Right forelimb (tissue), 1 donor: ENCODE results near the gene RBM7.
A peak's percentile ranks its signal among the peaks of the same experiment; 100 is the strongest.

ENCODE experiments used
- DNase-seq: peaks from one replicate; pipeline ENCODE4 v3.0.0-alpha.2; 2018

Gene RBM7

DNA sequence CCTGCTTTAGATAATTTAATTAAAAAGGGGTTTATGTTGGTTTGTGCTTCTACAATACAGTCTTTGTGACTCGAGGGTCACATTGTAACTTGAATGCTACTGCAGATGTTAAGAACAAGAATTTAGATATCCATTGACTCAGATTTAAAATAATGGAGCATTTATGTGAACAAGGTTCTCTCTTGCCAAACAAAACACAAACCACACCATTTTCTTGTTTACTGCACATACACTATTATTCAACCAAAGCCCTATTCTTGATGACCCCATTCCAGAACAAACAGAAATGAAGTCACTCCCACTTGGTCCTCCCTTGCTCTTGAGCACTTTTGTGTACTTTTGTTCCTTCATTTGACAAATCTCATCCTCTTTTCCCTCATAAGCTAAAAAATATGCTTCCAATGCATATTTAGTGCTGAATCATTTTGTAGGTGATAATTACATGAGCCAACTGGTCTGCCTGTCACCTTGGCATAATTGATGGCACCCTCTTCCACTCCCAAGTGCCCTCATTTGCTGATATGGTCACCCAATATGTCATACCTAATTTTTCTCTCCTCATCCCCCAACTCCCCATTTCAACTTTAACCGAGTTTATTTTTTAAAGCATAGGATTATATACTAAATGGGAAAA, 3.0 kb upstream of the RBM7 start:
- DNase-seq, result no peak

DNA sequence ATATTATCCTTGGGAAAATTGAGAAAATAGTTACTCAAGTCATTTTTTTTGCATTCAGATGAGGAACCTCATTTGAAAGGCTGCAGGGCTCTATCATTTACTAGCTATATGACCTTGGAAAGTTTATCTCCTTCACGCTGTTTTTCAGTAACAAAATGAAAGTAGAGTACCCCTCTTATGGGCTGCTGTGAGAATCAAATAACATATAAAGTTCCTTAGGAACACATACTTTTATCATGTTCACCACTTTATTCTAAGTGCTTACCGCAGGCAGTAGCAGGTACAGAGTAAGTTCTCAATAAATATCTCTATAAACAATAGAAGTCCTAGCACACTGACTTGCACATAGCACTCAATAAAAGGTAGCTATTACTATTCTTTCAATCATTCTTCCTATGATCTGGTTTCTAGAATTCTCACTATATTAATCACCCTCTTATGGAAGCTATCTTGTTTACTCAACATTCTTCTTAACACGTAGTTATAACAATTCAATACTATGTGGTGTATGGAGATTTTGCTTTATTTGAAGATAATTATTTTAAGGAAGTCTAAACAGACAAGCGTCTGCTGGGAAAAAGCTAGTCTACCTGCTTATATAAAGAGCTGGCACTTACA, 2.1 kb upstream of the RBM7 start:
- no peak for DNase-seq

DNA sequence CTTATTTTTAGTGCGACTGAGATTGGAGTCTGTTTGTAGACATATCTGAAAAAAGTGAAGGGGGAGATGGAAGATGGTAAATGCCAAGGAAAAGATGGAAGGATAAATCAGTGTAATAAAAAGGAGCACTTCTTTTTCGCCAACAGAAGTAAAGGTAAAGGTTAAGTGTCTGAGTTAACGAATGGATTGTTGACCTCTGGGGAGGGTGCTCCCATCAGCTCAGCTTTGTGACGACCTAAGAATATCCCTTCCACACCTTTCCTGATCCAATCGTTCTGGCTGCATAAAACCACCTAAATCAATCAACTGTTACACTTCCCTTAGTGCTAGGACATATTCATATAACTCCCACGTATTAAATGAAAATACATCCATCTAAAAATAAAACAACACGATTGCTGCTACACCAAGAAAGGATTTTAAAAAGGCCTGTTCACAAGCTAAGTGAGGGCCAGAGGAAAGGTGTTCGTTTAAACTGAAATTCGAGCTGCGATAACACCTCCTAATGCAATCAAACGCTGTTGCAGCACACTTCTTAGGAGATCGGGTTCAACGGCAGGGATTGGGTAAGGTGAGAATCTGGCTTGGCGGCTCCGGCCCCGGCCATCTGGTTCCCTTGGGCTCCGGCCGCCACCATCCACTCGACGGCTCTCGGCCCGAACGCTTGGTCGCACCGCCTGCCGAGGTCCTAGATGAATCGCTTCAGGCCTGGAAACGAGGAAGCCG, 813 bp upstream of the RBM7 start:
- no peak for DNase-seq

DNA sequence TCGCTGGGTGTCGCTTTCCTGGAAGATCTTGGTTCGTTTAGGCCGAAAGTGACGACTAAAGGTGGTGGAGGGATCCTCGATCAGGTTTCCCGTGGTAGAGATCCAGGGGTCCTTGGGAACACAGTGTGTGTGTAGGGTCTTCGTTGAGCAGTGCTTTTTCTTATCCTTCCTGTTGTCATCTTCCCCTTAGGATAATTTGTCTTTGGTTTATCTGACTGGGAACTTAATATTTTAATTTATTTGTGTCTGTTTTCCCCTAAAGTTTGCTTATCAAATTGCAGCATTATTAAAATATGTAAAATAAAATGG, 403 bp downstream of the RBM7 start:
- no peak for DNase-seq

GRCh38 chr11:114401311-114401710, 845 bp downstream of the RBM7 start:
- DNase-seq, result no peak

DNA sequence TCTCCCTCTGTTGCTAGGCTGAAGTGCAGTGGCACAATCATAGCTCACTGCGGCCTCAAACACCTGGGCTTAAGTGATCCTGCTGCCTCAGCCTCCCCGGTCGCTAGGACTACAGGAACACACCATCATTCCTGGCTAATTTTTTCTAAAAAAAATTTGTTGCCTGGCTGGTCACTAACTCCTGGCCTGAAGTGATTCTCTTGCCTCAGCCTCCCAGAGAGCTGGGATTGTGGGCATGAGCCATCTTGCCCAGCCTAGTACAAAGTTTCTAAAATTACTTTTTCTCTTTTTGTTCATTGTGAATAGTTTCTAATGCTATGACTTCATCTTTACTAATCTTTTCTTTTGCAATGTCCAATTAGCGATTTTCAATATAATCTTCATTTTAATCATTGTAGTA, 12.5 kb downstream of the RBM7 start:
- DNase-seq, result no peak

GRCh38 chr11:114413958-114414357, 13.5 kb downstream of the RBM7 start:
- DNase-seq, result no peak

- DNase-seq, result no peak
Observed at GRCh38 chr11:114416441-114416961, 16.0 kb downstream of the RBM7 start.

DNA sequence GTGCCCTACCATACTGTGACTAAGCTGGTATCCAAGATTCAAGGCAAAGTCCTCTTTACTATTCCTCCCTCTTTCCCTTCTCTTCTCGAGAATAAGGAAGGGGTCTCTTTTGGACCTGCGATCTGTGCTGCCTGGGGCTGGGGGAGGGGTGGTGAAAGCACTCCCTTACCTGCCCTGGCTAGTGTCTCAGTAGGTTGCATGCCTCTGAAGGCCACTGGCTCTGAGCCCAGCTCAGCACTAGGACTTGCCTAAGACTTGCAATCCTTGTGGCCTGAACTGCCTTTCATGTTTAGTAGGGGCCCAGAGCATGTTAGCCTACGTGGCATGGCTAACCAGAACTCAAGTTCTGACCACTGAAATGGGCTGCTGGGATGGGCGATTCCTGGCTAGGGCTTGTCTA, 25.8 kb downstream of the RBM7 start:
- DNase-seq, result no peak

- DNase-seq, result no peak
Observed at GRCh38 chr11:114430290-114430689, 29.8 kb downstream of the RBM7 start.

GRCh38 chr11:114432893-114433292, 32.4 kb downstream of the RBM7 start:
- DNase-seq, result no peak

DNA sequence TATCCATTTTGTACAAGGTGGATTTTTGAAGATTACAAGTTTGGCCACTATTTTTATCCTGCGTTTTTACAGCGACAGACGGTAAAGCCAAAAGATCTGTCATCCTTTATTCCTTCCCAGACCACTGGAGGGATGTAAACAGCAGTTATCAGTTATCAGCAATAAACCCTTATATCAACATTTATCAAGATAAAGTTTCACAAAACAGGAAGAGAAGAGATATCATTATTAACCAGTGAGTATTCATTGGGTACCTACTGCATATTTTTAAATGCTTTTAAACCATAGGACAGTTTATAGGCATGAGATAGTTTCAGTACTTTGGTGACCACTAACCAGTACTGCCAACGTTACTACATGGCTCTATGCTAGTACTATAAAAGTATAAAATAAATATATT, 32.9 kb downstream of the RBM7 start:
- DNase-seq, result no peak

DNA sequence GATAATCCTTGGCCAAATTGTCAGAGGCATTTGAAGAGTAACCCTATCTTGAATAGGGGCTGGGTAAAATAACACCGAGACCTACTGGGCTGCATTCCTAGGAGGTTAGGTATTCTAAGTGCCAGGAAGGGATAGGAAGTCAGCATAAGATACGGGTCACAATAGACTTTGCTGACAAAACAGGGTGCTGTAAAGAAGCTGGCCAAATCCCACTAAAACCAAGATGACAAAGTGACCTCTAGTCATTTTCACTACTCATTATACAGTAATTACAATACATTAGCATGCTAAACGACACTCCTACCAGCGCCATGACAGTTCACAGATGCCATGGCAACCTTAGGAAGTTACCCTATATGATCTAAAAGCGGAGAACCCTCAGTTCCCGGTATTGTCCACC, 37.8 kb downstream of the RBM7 start:
- DNase-seq, result no peak

DNA sequence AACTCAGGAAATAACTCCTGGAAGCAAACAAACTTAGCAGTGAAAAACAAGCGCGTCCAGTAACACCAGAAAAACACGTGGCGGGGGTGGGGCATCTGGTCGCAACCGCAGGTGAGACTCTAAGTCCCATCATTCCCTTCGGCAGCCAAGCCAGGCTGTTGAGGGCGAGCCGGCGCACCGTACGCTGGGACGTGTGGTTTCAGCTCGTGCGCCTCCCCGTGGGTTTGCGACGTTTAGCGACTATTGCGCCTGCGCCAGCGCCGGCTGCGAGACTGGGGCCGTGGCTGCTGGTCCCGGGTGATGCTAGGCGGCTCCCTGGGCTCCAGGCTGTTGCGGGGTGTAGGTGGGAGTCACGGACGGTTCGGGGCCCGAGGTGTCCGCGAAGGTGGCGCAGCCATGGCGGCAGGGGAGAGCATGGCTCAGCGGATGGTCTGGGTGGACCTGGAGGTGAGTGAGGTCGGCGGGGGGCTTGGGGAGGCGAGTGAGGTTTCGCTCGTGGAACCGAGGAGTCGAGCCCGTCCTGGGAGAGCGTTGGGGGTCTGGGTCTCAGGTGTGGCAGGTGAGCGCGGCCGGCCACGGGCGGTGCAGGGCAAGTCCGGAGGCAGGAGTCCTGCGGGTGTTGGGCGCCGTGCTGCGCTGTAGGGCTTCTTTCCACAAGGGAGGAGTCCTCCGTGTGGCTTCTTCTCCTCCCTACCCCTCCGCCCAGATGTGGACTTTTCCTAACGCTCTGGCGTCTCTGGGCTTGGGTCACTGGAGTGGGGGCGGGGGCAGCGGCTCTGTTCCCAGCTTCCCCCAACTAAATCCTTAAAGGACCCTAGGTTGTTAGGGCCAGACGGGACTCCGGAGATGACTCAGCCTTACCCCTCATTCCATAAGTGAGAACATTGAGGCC, 39.0 kb downstream of the RBM7 start, which contains the start of gene REXO2:
REXO2 (plus strand) TSS at position 239 of the 892 bp plus-strand sequence; CDS start at position 301, 62 bp downstream.
- peak; percentile 93 for DNase-seq

- DNase-seq, result no peak
Observed at GRCh38 chr11:114440121-114440860, 39.8 kb downstream of the RBM7 start.

GRCh38 chr11:114440971-114441763, 40.7 kb downstream of the RBM7 start:
- no peak for DNase-seq

DNA sequence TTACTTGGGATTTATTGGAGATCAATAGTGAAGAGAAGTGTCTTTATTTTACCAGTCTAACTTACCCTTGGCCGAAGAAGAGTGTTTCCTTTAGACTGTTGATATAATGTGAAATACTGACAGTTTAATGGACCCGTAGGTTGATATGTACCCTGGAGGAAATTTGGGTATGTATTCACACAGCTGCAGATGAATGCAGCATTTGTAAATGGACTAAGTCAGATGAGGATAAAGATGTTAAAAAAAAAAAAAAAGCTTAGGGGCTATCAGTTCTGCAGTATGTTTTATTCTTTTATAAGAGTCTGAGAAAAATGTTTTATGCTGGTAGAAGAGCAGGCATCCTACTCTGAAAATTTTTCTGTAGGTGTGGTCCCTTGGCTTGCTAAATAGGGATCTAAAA, 41.5 kb downstream of the RBM7 start:
- no peak for DNase-seq

DNA sequence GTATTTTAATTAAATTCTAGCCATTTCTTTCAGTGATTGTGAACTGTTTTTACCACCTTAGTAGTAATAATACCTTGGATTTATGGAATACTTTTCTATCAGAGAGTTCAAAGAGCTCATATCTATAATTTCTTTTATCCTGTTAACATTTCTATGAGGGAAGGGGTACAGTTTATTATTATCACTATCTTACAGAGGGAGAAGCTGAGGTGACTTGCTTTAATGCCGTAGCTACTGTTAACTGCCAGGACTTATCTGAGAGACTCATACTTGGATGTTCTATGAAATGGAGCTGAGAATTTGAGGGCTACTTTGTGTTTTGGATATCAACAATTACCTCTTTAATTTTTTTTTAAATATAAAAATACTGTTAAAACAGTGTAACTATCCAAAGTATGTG, 42.1 kb downstream of the RBM7 start:
- DNase-seq, result no peak

DNA sequence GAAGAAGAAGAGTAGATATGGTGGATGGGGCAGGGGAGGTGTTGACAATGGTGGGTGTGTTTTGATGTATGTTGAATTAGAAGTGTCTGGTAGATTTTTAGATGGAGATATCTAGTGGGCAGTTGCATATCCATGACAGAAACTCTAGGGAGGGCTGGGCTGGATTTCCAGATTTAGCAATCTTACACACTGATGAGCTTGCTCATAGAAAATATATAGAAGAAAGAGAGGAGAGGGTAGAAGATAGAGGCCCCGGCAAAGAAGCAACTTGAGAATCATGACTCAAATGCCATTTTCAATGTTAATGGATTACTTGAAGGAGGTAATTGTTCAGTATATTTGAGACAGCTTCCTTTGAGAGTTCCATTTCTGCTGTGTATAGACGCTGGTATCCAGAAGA, 47.0 kb downstream of the RBM7 start:
- no peak for DNase-seq

DNA sequence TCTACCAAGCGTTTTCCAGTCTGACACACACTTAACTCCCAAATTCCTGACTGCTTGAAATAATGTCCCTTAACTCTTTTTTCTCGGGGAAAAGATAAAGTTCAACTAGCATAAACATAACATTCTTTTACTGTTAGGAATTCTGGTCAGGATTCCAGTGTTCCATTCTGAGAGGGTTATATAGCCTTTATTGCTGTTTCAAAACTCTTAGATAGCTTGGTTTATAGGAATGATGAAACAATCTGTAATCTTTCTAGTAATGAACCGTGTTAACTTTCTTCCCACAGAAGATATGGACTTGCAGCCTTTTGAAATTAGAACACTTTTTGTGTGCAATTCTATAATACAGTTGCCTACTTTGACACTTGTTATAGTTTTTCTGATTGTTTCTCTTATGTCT, 47.4 kb downstream of the RBM7 start:
- DNase-seq, result no peak

GRCh38 chr11:114448749-114449482, 48.5 kb downstream of the RBM7 start:
- no peak for DNase-seq
